Upper lobe of right lung (tissue), 1 donor: ENCODE data around the gene OSBP2. TPM values are rescaled to one million over a fixed set of nuclear protein-coding genes. Genes with fewer than 3 reads are reported as not detected.

Source experiments
- ATAC-seq: fragments of 200-7000 bp; cut with Tn5 transposase; one replicate; pipeline ENCODE4 v1.9.1; 2020; ENCODE audit warnings: mild to moderate bottlenecking, moderate library complexity
- DNase-seq: peaks from one replicate; pipeline ENCODE4 v3.0.0-alpha.2; 2020
- H3K27ac ChIP-seq: fragments of 200-600 bp; one replicate; pipeline ENCODE4 v1.8.0; 2022
- H3K27me3 ChIP-seq: fragments of 200-600 bp; one replicate; pipeline ENCODE4 v1.8.0; 2022; ENCODE audit warnings: mild to moderate bottlenecking
- H3K36me3 ChIP-seq: fragments of 200-600 bp; one replicate; pipeline ENCODE4 v1.8.0; 2022
- H3K4me1 ChIP-seq: fragments of 200-600 bp; one replicate; pipeline ENCODE4 v1.8.0; 2022
- H3K4me3 ChIP-seq: fragments of 200-600 bp; one replicate; pipeline ENCODE4 v1.8.0; 2022; ENCODE audit warnings: mild to moderate bottlenecking
- H3K9me3 ChIP-seq: fragments of 200-600 bp; one replicate; pipeline ENCODE4 v1.8.0; 2022
- intact Hi-C: fragments of 100-400 bp; cut with DNase I; formaldehyde crosslinking; loops from one replicate; pipeline ENCODE4 v1.11.0; 2022
- total RNA-seq: library from RNA; stranded (reverse); fragmentation: NEBNext Ultra II Directional; extraction: Animal tissue kit (Norgen Biotek cat#: 25700); gene quantifications from one replicate; pipeline ENCODE4 v1.2.1, GENCODE V29; 2021
- TF ChIP-seq, protein P1 (sequence below): fragments of 200-600 bp; IDR thresholded peaks from one replicate; pipeline ENCODE4 v1.8.0; 2022; ENCODE audit warnings: antibody characterized with exemption
- donor health status: DM: no; HTN: yes; CAD: no; lungs with severe emphysema.

The OSBP2 gene
- total RNA-seq, 1 donor from 2014 or later = 6.0 TPM

DNA sequence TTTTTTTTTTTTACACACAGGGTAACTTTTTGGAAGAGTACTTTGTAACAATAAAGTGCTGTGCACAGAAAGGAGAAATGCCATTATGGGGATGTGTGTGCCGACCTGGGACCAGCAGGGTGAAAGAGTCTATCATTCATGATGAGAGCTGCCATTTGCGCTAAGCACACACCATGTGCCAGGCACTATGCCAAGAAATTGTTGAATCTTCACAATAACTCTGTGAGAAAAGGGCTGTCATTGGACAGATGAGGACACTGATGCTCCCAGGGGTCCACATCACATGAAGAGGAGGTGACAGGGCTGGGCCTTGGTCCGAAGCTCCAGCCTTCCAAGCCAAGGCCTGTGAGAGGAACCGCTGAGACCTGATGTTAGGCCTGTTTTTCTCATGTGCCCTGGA, 32.6 kb upstream of the OSBP2 start:
- DNase-seq = no peak
- peaks cover 23% of the 10 kb centered on the region for H3K36me3 ChIP-seq
- no peak for ATAC-seq
- no peak overlapping the region for H3K4me3 ChIP-seq
- TF ChIP-seq, protein P1, sequence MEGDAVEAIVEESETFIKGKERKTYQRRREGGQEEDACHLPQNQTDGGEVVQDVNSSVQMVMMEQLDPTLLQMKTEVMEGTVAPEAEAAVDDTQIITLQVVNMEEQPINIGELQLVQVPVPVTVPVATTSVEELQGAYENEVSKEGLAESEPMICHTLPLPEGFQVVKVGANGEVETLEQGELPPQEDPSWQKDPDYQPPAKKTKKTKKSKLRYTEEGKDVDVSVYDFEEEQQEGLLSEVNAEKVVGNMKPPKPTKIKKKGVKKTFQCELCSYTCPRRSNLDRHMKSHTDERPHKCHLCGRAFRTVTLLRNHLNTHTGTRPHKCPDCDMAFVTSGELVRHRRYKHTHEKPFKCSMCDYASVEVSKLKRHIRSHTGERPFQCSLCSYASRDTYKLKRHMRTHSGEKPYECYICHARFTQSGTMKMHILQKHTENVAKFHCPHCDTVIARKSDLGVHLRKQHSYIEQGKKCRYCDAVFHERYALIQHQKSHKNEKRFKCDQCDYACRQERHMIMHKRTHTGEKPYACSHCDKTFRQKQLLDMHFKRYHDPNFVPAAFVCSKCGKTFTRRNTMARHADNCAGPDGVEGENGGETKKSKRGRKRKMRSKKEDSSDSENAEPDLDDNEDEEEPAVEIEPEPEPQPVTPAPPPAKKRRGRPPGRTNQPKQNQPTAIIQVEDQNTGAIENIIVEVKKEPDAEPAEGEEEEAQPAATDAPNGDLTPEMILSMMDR = no peak
- intact Hi-C loops = no loop called here
- no peak overlapping the region for H3K27ac ChIP-seq
- H3K27me3 ChIP-seq = no peaks in the 10 kb centered on the region
- H3K9me3 ChIP-seq = no peaks in the 10 kb centered on the region
- H3K4me1 ChIP-seq = peaks cover 9% of the 10 kb centered on the region

DNA sequence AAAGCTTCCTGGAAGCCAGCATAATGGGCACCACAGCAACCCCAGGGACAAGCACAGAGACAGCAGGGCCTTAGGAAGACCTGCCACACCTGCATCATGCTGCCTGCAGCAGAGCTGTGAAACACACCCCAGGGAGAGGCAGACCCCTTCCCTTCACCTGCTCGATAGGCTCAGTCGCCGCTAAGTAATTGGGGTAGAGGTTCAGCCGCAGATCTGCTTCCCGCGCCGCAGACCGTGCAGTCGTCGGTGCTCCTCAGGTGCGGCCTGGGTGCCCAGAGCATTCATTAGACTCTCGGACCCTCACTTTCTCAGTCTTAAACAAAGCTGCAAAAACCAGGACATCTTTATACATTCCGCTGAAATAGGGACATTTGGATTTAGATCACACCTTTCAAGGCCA, 29.9 kb upstream of the OSBP2 start:
- H3K4me1 ChIP-seq = peaks cover 10% of the 10 kb centered on the region
- intact Hi-C loops = no loop called here
- ATAC-seq = no peak
- H3K27me3 ChIP-seq = no peaks in the 10 kb centered on the region
- no peak overlapping the region for H3K4me3 ChIP-seq
- peaks cover 23% of the 10 kb centered on the region for H3K36me3 ChIP-seq
- no peaks in the 10 kb centered on the region for H3K9me3 ChIP-seq
- H3K27ac ChIP-seq = no peak overlapping the region
- no peak for DNase-seq
- TF ChIP-seq, protein P1 = no peak

DNA sequence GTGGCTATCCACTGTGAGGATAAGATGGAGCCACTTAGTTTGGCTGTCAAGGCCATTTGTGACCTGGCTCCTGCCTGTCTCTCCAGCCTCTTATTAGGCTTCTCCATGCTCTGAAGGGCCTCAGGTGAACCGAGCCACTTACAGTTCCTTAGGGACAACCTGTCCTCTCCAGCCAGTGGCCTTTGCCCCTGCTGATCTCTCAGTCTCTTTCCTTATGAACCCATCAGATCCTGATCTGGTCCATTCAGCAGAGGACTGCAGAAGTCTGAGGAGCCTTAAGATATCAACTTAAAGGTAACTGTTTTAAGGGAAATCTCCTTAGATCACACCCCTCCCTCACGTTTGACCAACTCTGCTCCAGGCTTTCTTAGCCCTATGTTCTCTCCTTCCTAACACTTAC, 29.4 kb upstream of the OSBP2 start:
- Histone ChIP-seq H3K36me3 (peaks cover 23% of the 10 kb centered on the region), H3K4me1 (peaks cover 10% of the 10 kb centered on the region), H3K27ac (no peak overlapping the region), H3K4me3 (no peak overlapping the region), H3K27me3 (no peaks in the 10 kb centered on the region), H3K9me3 (no peaks in the 10 kb centered on the region)
- TF ChIP-seq, protein P1 = no peak
- DNase-seq (no peak), ATAC-seq (no peak)
- intact Hi-C loops = no loop called here

DNA sequence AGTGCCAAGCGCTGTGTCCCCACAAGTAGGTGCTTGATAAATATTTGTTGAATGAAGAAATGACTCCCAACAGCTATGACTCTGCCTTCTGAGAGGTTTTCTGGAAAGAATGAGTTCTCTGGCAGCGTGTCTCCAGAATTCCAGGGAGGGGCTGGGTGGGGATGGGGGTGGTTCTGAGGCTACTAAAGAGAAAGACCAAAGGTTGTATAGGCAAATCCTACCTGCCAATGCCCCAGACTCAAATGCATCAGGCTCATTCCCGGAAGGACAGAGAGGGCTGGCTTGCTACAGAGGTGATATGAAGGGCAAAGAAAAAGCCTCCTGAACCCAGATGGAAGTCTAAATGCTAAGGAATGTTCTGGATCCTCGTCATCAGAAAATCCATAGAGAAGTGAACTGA, 28.9 kb upstream of the OSBP2 start:
- Histone ChIP-seq H3K27me3 (no peaks in the 10 kb centered on the region), H3K27ac (no peak overlapping the region), H3K4me3 (peak overlapping the region; percentile 81), H3K9me3 (no peaks in the 10 kb centered on the region), H3K4me1 (peaks cover 10% of the 10 kb centered on the region), H3K36me3 (peaks cover 23% of the 10 kb centered on the region)
- TF ChIP-seq, protein P1 = no peak
- no peak for ATAC-seq
- DNase-seq = no peak
- intact Hi-C loops = no loop called here

DNA sequence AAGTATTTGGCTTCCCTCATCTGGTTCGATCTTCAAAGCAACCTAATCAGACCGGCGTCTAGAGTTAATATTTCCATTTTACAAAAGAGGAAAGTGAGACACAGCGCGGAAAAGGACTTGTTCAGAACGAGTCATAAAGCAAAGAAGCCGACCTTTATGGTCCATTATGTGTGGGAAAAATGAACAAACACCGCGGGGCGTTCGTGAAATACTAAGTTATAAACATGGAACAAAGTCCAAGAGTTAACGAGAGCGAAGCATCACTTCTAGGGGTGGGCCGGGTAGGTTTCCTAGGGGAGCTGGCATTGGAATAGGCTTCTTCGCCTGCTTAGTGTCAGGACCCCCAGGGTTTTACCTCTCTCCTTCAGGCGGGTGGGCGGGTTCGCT, 27.6 kb upstream of the OSBP2 start:
- peaks cover 17% of the 10 kb centered on the region for H3K36me3 ChIP-seq
- TF ChIP-seq, protein P1 = no peak
- no peaks in the 10 kb centered on the region for H3K27me3 ChIP-seq
- H3K27ac ChIP-seq = peak overlapping the region; percentile 78
- intact Hi-C loops = no loop called here
- peaks cover 10% of the 10 kb centered on the region for H3K4me1 ChIP-seq
- peak overlapping the region; percentile 81 for H3K4me3 ChIP-seq
- ATAC-seq (no peak), DNase-seq (no peak)
- H3K9me3 ChIP-seq = no peaks in the 10 kb centered on the region
